ENCODE data around the gene NKX2-2. TPM values are rescaled to one million over a fixed set of nuclear protein-coding genes. Genes with fewer than 3 reads are reported as not detected.

NKX2-2 gene
- polyA plus RNA-seq, 1 experiment: not detected

DNA sequence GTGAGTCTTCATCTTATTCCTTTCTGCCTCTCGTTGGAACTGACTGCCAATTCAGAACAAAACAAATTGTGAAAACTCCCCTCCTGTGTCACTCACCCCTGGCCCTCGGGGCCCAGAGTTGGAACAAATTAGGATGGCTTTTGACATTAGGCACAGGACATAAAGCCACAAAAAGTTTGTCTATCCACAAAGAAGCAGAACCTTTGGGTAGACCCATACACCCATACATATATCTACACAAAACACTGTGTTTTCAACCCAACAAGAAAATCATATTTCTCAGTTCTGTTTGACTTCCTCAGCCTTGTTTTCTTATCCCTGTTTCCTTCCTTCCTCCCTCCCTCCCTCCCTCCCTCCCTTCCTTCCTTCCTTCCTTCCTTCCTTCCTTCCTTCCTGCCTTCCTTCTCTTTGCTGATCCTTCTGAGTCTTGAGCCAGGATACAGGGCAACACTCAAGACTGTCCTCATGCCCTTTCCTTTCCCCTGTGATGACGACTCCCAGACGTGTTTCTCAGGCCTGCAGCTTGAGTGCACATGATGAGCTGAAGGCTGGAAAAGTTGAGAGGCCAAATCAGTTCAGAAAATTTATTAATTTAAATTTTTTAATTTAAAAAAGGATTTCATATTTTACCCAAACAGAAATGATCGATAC lies 41.7 kb upstream of the NKX2-2 start:
- no peaks in the 10 kb centered on the region for H3K36me3 ChIP-seq (ENCODE audit: control insufficient read depth, insufficient read depth, low read length)
- H3K4me3 ChIP-seq (ENCODE audit: low read depth, low read length): no peak overlapping the region
- POLR2A ChIA-PET: no interaction called here
- CTCF ChIA-PET: no interaction called here
- TF ChIP-seq, protein P1, sequence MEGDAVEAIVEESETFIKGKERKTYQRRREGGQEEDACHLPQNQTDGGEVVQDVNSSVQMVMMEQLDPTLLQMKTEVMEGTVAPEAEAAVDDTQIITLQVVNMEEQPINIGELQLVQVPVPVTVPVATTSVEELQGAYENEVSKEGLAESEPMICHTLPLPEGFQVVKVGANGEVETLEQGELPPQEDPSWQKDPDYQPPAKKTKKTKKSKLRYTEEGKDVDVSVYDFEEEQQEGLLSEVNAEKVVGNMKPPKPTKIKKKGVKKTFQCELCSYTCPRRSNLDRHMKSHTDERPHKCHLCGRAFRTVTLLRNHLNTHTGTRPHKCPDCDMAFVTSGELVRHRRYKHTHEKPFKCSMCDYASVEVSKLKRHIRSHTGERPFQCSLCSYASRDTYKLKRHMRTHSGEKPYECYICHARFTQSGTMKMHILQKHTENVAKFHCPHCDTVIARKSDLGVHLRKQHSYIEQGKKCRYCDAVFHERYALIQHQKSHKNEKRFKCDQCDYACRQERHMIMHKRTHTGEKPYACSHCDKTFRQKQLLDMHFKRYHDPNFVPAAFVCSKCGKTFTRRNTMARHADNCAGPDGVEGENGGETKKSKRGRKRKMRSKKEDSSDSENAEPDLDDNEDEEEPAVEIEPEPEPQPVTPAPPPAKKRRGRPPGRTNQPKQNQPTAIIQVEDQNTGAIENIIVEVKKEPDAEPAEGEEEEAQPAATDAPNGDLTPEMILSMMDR (IDR thresholded peaks at IDR 0.05; ENCODE audit: insufficient read depth, low read depth, low read length): no peak
- DNase-seq (ENCODE audit: low read depth): no peak
- H3K27me3 ChIP-seq (ENCODE audit: control insufficient read depth, insufficient read depth, low read length): no peaks in the 10 kb centered on the region

DNA sequence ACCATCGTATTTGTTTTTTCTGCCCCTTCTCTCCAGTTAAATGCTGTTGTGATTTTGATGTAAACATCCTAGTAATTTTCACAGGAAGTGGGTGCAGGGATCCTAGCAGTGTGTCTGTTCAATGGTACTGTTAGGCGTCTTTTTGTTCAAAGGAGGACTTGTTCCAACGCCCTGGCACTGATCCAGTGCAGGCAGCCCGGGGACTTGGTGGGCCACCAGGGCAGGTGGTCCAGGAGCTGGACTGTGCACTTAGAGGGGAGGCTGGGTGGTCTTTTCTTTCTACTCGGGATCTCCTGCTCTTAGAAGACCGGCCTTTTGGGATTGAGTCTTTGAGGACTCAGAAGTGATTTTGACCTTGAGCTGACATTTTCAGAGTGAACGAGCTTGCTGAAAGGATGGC lies 41.1 kb upstream of the NKX2-2 start:
- TF ChIP-seq, protein P1 (IDR thresholded peaks at IDR 0.05; ENCODE audit: insufficient read depth, low read depth, low read length): no peak
- POLR2A ChIA-PET: no interaction called here
- H3K4me3 ChIP-seq (ENCODE audit: low read depth, low read length): no peak overlapping the region
- no peaks in the 10 kb centered on the region for H3K27me3 ChIP-seq (ENCODE audit: control insufficient read depth, insufficient read depth, low read length)
- no peaks in the 10 kb centered on the region for H3K36me3 ChIP-seq (ENCODE audit: control insufficient read depth, insufficient read depth, low read length)
- DNase-seq (ENCODE audit: low read depth): no peak
- CTCF ChIA-PET: interaction anchor here (1.1 kb wide), 1 partner anchor 16 kb away, joined by 4 read pairs; no protein-coding TSS in a partner anchor

DNA sequence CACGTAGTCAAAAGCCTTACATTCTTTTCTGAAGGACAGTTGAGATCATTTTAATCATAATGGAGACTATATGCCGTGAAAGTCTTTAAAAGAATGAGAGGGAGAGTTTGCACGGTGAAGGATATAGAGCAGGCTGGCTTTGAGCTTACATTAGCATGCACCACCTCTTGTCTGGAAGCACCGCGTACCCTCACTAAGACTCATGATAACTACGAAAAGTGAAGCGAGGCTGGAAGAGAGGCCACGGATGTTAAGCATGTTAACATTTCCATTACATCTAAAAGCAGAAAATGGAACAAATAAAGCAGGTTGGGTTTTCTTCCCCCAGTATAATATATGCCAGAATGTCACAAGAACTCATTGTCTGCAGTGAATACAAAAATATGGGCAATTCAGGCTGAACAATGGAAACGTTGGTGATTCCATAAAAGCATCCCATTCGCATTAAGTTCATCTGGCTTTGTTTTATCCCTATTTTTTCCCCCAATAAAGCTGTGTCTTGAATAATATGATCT lies 40.6 kb upstream of the NKX2-2 start:
- DNase-seq (ENCODE audit: low read depth): no peak
- ChIA-PET POLR2A (no interaction called here), CTCF (interaction anchor here (1.1 kb wide), 1 partner anchor 17 kb away, joined by 4 read pairs; no protein-coding TSS in a partner anchor)
- Histone ChIP-seq H3K36me3 (ENCODE audit: control insufficient read depth, insufficient read depth, low read length) (no peaks in the 10 kb centered on the region), H3K27me3 (ENCODE audit: control insufficient read depth, insufficient read depth, low read length) (no peaks in the 10 kb centered on the region), H3K4me3 (ENCODE audit: low read depth, low read length) (no peak overlapping the region)
- TF ChIP-seq, protein P1 (IDR thresholded peaks at IDR 0.05; ENCODE audit: insufficient read depth, low read depth, low read length): no peak

DNA sequence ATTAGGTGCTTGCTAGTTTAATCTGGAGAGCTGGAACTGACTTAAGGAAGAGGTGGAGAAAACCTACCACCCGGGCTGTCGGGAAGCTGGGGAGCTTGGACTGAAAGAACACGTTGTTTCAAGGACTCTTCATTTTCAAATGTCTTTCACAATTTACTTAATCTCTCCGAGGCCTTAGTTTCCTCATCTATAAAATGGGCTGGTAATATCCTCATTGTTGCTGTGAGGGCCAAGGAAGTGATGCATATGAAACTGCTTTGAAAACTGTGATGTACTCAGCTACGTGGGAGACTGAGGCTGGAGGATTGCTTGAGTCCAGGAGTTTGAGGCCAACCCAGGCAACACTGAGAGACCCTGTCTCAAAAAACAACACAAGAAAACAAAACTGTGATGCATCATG lies 36.7 kb upstream of the NKX2-2 start:
- DNase-seq (ENCODE audit: low read depth): no peak
- no peak overlapping the region for H3K4me3 ChIP-seq (ENCODE audit: low read depth, low read length)
- TF ChIP-seq, protein P1 (IDR thresholded peaks at IDR 0.05; ENCODE audit: insufficient read depth, low read depth, low read length): no peak
- no peaks in the 10 kb centered on the region for H3K27me3 ChIP-seq (ENCODE audit: control insufficient read depth, insufficient read depth, low read length)
- CTCF ChIA-PET: no interaction called here
- POLR2A ChIA-PET: no interaction called here
- H3K36me3 ChIP-seq (ENCODE audit: control insufficient read depth, insufficient read depth, low read length): no peaks in the 10 kb centered on the region

DNA sequence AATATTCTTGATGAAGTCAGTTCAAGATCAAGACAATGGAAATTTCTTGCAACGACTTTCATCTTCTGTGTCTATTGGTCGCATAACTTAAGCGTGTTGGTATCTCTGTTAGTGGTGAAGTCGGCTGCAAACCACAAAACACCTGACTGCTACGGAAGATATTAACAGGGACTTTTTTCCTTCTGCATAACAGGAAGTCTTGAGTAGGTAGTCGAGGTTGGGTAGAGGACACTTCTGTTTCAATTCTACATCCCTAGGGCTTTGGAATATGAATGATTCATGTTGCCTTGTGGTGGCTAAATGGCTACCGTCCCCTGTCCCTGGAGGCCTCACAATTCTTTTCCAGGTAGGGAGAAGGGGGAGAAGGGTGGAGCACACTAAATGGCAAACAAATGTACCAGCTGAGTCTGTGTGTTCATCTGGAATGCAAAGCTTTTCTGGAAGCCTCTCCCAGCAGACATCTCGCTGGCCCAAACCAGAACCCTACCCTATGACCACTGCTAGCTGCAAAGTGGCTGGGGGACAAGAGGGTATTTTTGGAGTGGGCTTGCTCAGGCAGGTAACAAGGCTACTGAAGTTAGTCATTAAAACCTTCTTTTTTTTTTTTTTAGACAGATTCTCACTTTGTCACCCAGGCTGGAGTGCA lies 34.6 kb upstream of the NKX2-2 start:
- ChIA-PET POLR2A (no interaction called here), CTCF (interaction anchor here (0.9 kb wide), 1 partner anchor 23 kb away, joined by 3 read pairs; no protein-coding TSS in a partner anchor)
- no peak overlapping the region for H3K4me3 ChIP-seq (ENCODE audit: low read depth, low read length)
- TF ChIP-seq, protein P1 (IDR thresholded peaks at IDR 0.05; ENCODE audit: insufficient read depth, low read depth, low read length): no peak
- H3K27me3 ChIP-seq (ENCODE audit: control insufficient read depth, insufficient read depth, low read length): no peaks in the 10 kb centered on the region
- no peaks in the 10 kb centered on the region for H3K36me3 ChIP-seq (ENCODE audit: control insufficient read depth, insufficient read depth, low read length)
- no peak for DNase-seq (ENCODE audit: low read depth)

Data from BJ (cell line).